ENCODE measurements around the gene PDSS2.

GRCh38 chr6:107129370-107129925 is 329.9 kb downstream of the PDSS2 start:
- TF ChIP-seq EZH2 (IDR thresholded peaks at IDR 0.05; ENCODE audit: borderline replicate concordance, low read length) = no peak
- TF ChIP-seq, protein P1, sequence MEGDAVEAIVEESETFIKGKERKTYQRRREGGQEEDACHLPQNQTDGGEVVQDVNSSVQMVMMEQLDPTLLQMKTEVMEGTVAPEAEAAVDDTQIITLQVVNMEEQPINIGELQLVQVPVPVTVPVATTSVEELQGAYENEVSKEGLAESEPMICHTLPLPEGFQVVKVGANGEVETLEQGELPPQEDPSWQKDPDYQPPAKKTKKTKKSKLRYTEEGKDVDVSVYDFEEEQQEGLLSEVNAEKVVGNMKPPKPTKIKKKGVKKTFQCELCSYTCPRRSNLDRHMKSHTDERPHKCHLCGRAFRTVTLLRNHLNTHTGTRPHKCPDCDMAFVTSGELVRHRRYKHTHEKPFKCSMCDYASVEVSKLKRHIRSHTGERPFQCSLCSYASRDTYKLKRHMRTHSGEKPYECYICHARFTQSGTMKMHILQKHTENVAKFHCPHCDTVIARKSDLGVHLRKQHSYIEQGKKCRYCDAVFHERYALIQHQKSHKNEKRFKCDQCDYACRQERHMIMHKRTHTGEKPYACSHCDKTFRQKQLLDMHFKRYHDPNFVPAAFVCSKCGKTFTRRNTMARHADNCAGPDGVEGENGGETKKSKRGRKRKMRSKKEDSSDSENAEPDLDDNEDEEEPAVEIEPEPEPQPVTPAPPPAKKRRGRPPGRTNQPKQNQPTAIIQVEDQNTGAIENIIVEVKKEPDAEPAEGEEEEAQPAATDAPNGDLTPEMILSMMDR (conservative IDR thresholded peaks at IDR 0.05 in 1 of 2, IDR thresholded peaks at IDR 0.05 in 1 of 2; ENCODE audit: extremely low read depth in 1 of 2, insufficient read depth in 1 of 2, low read depth in 1 of 2, low read length in 2 of 2) = no peak

Measured in mammary epithelial cell (primary cell).